Gastroesophageal sphincter (tissue), 3 donors: ENCODE measurements around the gene SNAI1.

Source experiments
- CTCF ChIP-seq, 4 experiments: fragments of 200-600 bp in 2 of 4; fragments of 450-650 bp in 2 of 4; sonication (generic) in 1 of 4; IDR thresholded peaks; one replicate each; pipeline ENCODE4 v1.5.1; 2017 to 2019; ENCODE audit warnings: antibody characterized with exemption in 4 of 4, mild to moderate bottlenecking in 2 of 4, moderate library complexity in 2 of 4
- POLR2A ChIP-seq, 2 donors: fragments of 450-650 bp; IDR thresholded peaks; one replicate each; pipeline ENCODE4 v1.6.1; 2017; ENCODE audit warnings: antibody characterized with exemption in 2 of 2, mild to moderate bottlenecking in 2 of 2, moderate library complexity in 1 of 2

GRCh38 chr20:49978685-49979029 lies 4.1 kb upstream of the SNAI1 start:
- no peak for TF ChIP-seq CTCF (IDR thresholded peaks at IDR 0.05)
- TF ChIP-seq POLR2A (IDR thresholded peaks at IDR 0.05): no peak
